ENCODE results near the gene SLC26A6. TPM values are rescaled to one million over a fixed set of nuclear protein-coding genes. Genes with fewer than 3 reads are reported as not detected.

SLC26A6 gene
- 10 to 100 TPM; 35.0 to 38.5 TPM for total RNA-seq

GRCh38 chr3:48635222-48636021 is at the start of gene SLC26A6:
Gene SLC26A6 (minus strand): TSS chr3:48635461. CDS start chr3:48635393, 68 bp downstream.
- peaks cover 13% of the 10 kb centered on the region for H3K4me1 Mint-ChIP-seq
- DNase-seq = peak; percentile 97
- H3K36me3 Mint-ChIP-seq (ENCODE audit: low read depth) = peaks cover 10% of the 10 kb centered on the region
- intact Hi-C loops (cut with DNase I, micrococcal nuclease) = loop anchor here (1.0 to 2.0 kb wide), 14 partner anchors 21 to 459 kb away; partner anchors contain the start of genes UQCRC1 (in 2 of the 2), CCDC51 (in 1 of the 2), CDC25A (in 1 of the 2) and IP6K2 (in 1 of the 2)
- H3K27ac Mint-ChIP-seq = peak within 1 kb of the TSS; percentile 76
- ChIA-PET POLR2A (interaction anchor here (0.8 to 1.2 kb wide), 5 partner anchors 23 to 705 kb away, joined by 3 to 5 read pairs (median 3); partner anchors contain the start of genes CCDC51, TMA7, UQCRC1 and USP4), CTCF (interaction anchor here (0.6 to 3.0 kb wide), 26 partner anchors 10 to 1963 kb away, joined by 3 to 20 read pairs (median 4); partner anchors contain the start of genes PFKFB4 and UQCRC1)
- peak within 1 kb of the TSS; percentile 84 for H3K4me3 Mint-ChIP-seq
- ATAC-seq = peak; percentile 97
- H3K9me3 Mint-ChIP-seq (ENCODE audit: low read depth) = no peaks in the 10 kb centered on the region
- H3K27me3 Mint-ChIP-seq = no peaks in the 10 kb centered on the region

GRCh38 chr3:48684480-48685143 is 49.4 kb upstream of the SLC26A6 start:
- Mint-ChIP-seq H3K4me1 (peaks cover 16% of the 10 kb centered on the region), H3K36me3 (ENCODE audit: low read depth) (peaks cover 41% of the 10 kb centered on the region), H3K9me3 (ENCODE audit: low read depth) (no peaks in the 10 kb centered on the region), H3K27me3 (no peaks in the 10 kb centered on the region), H3K4me3 (peak overlapping the region; percentile 82), H3K27ac (peak overlapping the region; percentile 68)
- ChIA-PET CTCF (interaction anchor here (0.6 to 1.2 kb wide), 6 partner anchors 26 to 656 kb away, joined by 3 read pairs; partner anchors contain the start of gene SLC26A6), POLR2A (interaction anchor here (0.9 kb wide), 2 partner anchors 11 to 21 kb away, joined by 3 read pairs; no protein-coding TSS in a partner anchor)
- ATAC-seq = no peak
- DNase-seq = no peak
- intact Hi-C loops (cut with DNase I, micrococcal nuclease) = loop anchor here in 1 of 2 experiments (1.0 kb wide), 8 partner anchors 20 to 283 kb away; partner anchors contain the start of genes IP6K2, PRKAR2A, SLC26A6 and UQCRC1

- Mint-ChIP-seq H3K36me3 (ENCODE audit: low read depth) (peaks cover 41% of the 10 kb centered on the region), H3K4me1 (peaks cover 16% of the 10 kb centered on the region), H3K27me3 (no peaks in the 10 kb centered on the region), H3K9me3 (ENCODE audit: low read depth) (no peaks in the 10 kb centered on the region), H3K4me3 (peak overlapping the region; percentile 56), H3K27ac (no peak overlapping the region)
- intact Hi-C loops (cut with DNase I, micrococcal nuclease) = no loop called here
- CTCF ChIA-PET = interaction anchor here (0.6 to 1.2 kb wide), 7 partner anchors 16 to 71 kb away, joined by 3 to 5 read pairs (median 3); partner anchors contain the start of gene SLC26A6
- ATAC-seq (no peak), DNase-seq (no peak)
- POLR2A ChIA-PET = interaction anchor here (0.9 kb wide), 2 partner anchors 10 to 20 kb away, joined by 3 read pairs; no protein-coding TSS in a partner anchor
These were observed 48.7 kb upstream of the SLC26A6 start for GRCh38 chr3:48684054-48684349.

GRCh38 chr3:48682786-48683185 is 47.5 kb upstream of the SLC26A6 start:
- peaks cover 16% of the 10 kb centered on the region for H3K4me1 Mint-ChIP-seq
- ATAC-seq (no peak), DNase-seq (no peak)
- H3K27me3 Mint-ChIP-seq = no peaks in the 10 kb centered on the region
- ChIA-PET POLR2A (no interaction called here), CTCF (no interaction called here)
- no peaks in the 10 kb centered on the region for H3K9me3 Mint-ChIP-seq (ENCODE audit: low read depth)
- H3K27ac Mint-ChIP-seq = no peak overlapping the region
- H3K36me3 Mint-ChIP-seq (ENCODE audit: low read depth) = peaks cover 43% of the 10 kb centered on the region
- no peak overlapping the region for H3K4me3 Mint-ChIP-seq
- intact Hi-C loops (cut with DNase I, micrococcal nuclease) = no loop called here

- ATAC-seq (no peak), DNase-seq (no peak)
- no peaks in the 10 kb centered on the region for H3K9me3 Mint-ChIP-seq (ENCODE audit: low read depth)
- H3K4me3 Mint-ChIP-seq = no peak overlapping the region
- H3K36me3 Mint-ChIP-seq (ENCODE audit: low read depth) = peaks cover 45% of the 10 kb centered on the region
- intact Hi-C loops (cut with DNase I, micrococcal nuclease) = no loop called here
- peaks cover 16% of the 10 kb centered on the region for H3K4me1 Mint-ChIP-seq
- no peaks in the 10 kb centered on the region for H3K27me3 Mint-ChIP-seq
- H3K27ac Mint-ChIP-seq = no peak overlapping the region
- POLR2A ChIA-PET = no interaction called here
- CTCF ChIA-PET = no interaction called here
These were observed 46.8 kb upstream of the SLC26A6 start for GRCh38 chr3:48681974-48682610.

- intact Hi-C loops (cut with DNase I, micrococcal nuclease) = no loop called here
- CTCF ChIA-PET = interaction anchor here (0.8 kb wide), 1 partner anchor 22 kb away, joined by 3 read pairs; no protein-coding TSS in a partner anchor
- no peaks in the 10 kb centered on the region for H3K9me3 Mint-ChIP-seq (ENCODE audit: low read depth)
- POLR2A ChIA-PET = no interaction called here
- H3K27me3 Mint-ChIP-seq = no peaks in the 10 kb centered on the region
- H3K4me3 Mint-ChIP-seq = no peak overlapping the region
- no peak for DNase-seq
- peaks cover 45% of the 10 kb centered on the region for H3K36me3 Mint-ChIP-seq (ENCODE audit: low read depth)
- peaks cover 15% of the 10 kb centered on the region for H3K4me1 Mint-ChIP-seq
- no peak overlapping the region for H3K27ac Mint-ChIP-seq
- no peak for ATAC-seq
These were observed 46.2 kb upstream of the SLC26A6 start for GRCh38 chr3:48681541-48681880.

- ChIA-PET CTCF (interaction anchor here (0.7 to 0.8 kb wide), 3 partner anchors 12 to 280 kb away, joined by 3 read pairs; no protein-coding TSS in a partner anchor), POLR2A (no interaction called here)
- ATAC-seq (no peak), DNase-seq (no peak)
- no peaks in the 10 kb centered on the region for H3K27me3 Mint-ChIP-seq
- peaks cover 12% of the 10 kb centered on the region for H3K4me1 Mint-ChIP-seq
- H3K9me3 Mint-ChIP-seq (ENCODE audit: low read depth) = no peaks in the 10 kb centered on the region
- no peak overlapping the region for H3K27ac Mint-ChIP-seq
- intact Hi-C loops (cut with DNase I, micrococcal nuclease) = no loop called here
- H3K36me3 Mint-ChIP-seq (ENCODE audit: low read depth) = peaks cover 46% of the 10 kb centered on the region
- H3K4me3 Mint-ChIP-seq = no peak overlapping the region
These were observed 45.7 kb upstream of the SLC26A6 start for GRCh38 chr3:48680811-48681540.

- ATAC-seq = no peak
- no peaks in the 10 kb centered on the region for H3K27me3 Mint-ChIP-seq
- H3K4me1 Mint-ChIP-seq = peaks cover 10% of the 10 kb centered on the region
- POLR2A ChIA-PET = no interaction called here
- no peaks in the 10 kb centered on the region for H3K9me3 Mint-ChIP-seq (ENCODE audit: low read depth)
- peaks cover 49% of the 10 kb centered on the region for H3K36me3 Mint-ChIP-seq (ENCODE audit: low read depth)
- intact Hi-C loops (cut with DNase I, micrococcal nuclease) = no loop called here
- no peak for DNase-seq
- no peak overlapping the region for H3K4me3 Mint-ChIP-seq
- no peak overlapping the region for H3K27ac Mint-ChIP-seq
- CTCF ChIA-PET = interaction anchor here (0.7 kb wide), 1 partner anchor 168 kb away, joined by 3 read pairs; the partner anchor contains the start of gene PRKAR2A
These were observed 44.4 kb upstream of the SLC26A6 start for GRCh38 chr3:48679411-48680391.

- ChIA-PET POLR2A (no interaction called here), CTCF (no interaction called here)
- no peak for ATAC-seq
- no peaks in the 10 kb centered on the region for H3K27me3 Mint-ChIP-seq
- intact Hi-C loops (cut with DNase I, micrococcal nuclease) = no loop called here
- H3K4me1 Mint-ChIP-seq = peaks cover 3% of the 10 kb centered on the region
- H3K9me3 Mint-ChIP-seq (ENCODE audit: low read depth) = no peaks in the 10 kb centered on the region
- DNase-seq = no peak
- H3K27ac Mint-ChIP-seq = no peak overlapping the region
- H3K4me3 Mint-ChIP-seq = no peak overlapping the region
- peaks cover 47% of the 10 kb centered on the region for H3K36me3 Mint-ChIP-seq (ENCODE audit: low read depth)
These were observed 43.5 kb upstream of the SLC26A6 start for GRCh38 chr3:48678566-48679380.

Data from activated CD4-positive, alpha-beta T cell treated with anti-CD3 and anti-CD28 coated beads for 36 hours (primary cell).